Endothelial cell of umbilical vein (primary cell): ENCODE data around the gene NTN3. TPM values are rescaled to one million over a fixed set of nuclear protein-coding genes. Genes with fewer than 3 reads are reported as not detected.

Source experiments
- BruUV-seq: library from RNA; stranded (reverse); fragments of 400-500 nt; replicated peaks from 2 replicates; lab custom pipeline; 2021; lab: Mats Ljungman, UMichigan
- CTCF ChIA-PET: fragments of 300-600, 350-600 bp; sonication (Branson Sonifier 250); formaldehyde crosslinking; loops from one replicate; lab custom pipeline; 2021; ENCODE audit warnings: antibody characterized with exemption, inconsistent platforms; lab: Charles Lee
- POLR2A ChIA-PET: fragments of 300-600, 350-600 bp; sonication (Branson Sonifier 250); formaldehyde crosslinking; loops from one replicate; lab custom pipeline; 2021; ENCODE audit warnings: antibody characterized with exemption, inconsistent platforms; lab: Charles Lee
- DNase-seq: peaks from one replicate; pipeline ENCODE4 v3.0.0-alpha.2; 2011; ENCODE audit warnings: low read depth, low spot score
- FAIRE-seq: peaks from 2 replicates; lab custom pipeline; 2011; peaks lifted over from hg19 to GRCh38; lab: Jason Lieb, UNC
- H2AFZ ChIP-seq: 2 replicates; pipeline ENCODE4 v1.6.0; 2012; ENCODE audit warnings: low read depth, low read length, control low read depth, inconsistent platforms
- H3K27ac ChIP-seq: 2 replicates; pipeline ENCODE4 v1.5.1; 2011; ENCODE audit warnings: low read depth, mild to moderate bottlenecking, control low read depth, low read length, moderate library complexity; ENCODE audit not compliant: insufficient read depth
- H3K27me3 ChIP-seq, 2 experiments: 2 replicates each; pipeline versions ENCODE4 v1.6.0 to v1.6.1; 2011; ENCODE audit warnings: low read length in 2 of 2, mixed read lengths in 1 of 2; ENCODE audit not compliant: control insufficient read depth in 2 of 2, insufficient read depth in 2 of 2
- H3K36me3 ChIP-seq, 2 experiments: 2 replicates in 1 of 2; 3 replicates in 1 of 2; pipeline ENCODE4 v1.5.1; 2011; ENCODE audit warnings: low read length in 2 of 2, mild to moderate bottlenecking in 1 of 2, moderate library complexity in 1 of 2; ENCODE audit not compliant: control insufficient read depth in 2 of 2, insufficient read depth in 2 of 2; ENCODE audit errors: extremely low read depth in 1 of 2
- H3K4me1 ChIP-seq: 3 replicates; pipeline ENCODE4 v1.5.1; 2011; ENCODE audit warnings: mild to moderate bottlenecking, low read length; ENCODE audit not compliant: control insufficient read depth, insufficient read depth; ENCODE audit errors: extremely low read depth
- H3K4me2 ChIP-seq: 2 replicates; pipeline ENCODE4 v1.6.1; 2011; ENCODE audit warnings: low read length, control low read depth, mixed read lengths; ENCODE audit not compliant: insufficient read depth
- H3K4me3 ChIP-seq, 3 experiments: fragments of 200-600 bp in 1 of 3; sonication (generic), shearing (Covaris generic) in 1 of 3; replicated peaks in 1 of 3; 2 replicates each; pipeline ENCODE4 v1.5.1; 2011 to 2016; ENCODE audit warnings: control low read depth in 3 of 3, low read length in 3 of 3, mild to moderate bottlenecking in 2 of 3, inconsistent platforms in 1 of 3, low read depth in 1 of 3, moderate library complexity in 1 of 3; ENCODE audit not compliant: insufficient read depth in 1 of 3
- H3K79me2 ChIP-seq: 2 replicates; pipeline ENCODE4 v1.6.0; 2012; ENCODE audit warnings: low read length, inconsistent platforms; ENCODE audit not compliant: control insufficient read depth, insufficient read depth
- H3K9ac ChIP-seq: replicated peaks from 2 replicates; pipeline ENCODE3; 2011; ENCODE audit warnings: low read length, control low read depth; ENCODE audit not compliant: insufficient read depth; ENCODE audit errors: extremely low read depth
- H3K9me1 ChIP-seq: replicated peaks from 3 replicates; pipeline ENCODE4 v1.6.0; 2011; ENCODE audit warnings: mild to moderate bottlenecking, low read length; ENCODE audit not compliant: control insufficient read depth, insufficient read depth; ENCODE audit errors: extremely low read depth
- H3K9me3 ChIP-seq: replicated peaks from 2 replicates; pipeline ENCODE4 v1.5.1; 2012; ENCODE audit warnings: low read length, inconsistent platforms; ENCODE audit not compliant: control insufficient read depth, insufficient read depth
- H4K20me1 ChIP-seq: replicated peaks from 2 replicates; pipeline ENCODE3; 2011; ENCODE audit warnings: mild to moderate bottlenecking, low read length; ENCODE audit not compliant: control insufficient read depth, insufficient read depth; ENCODE audit errors: extremely low read depth
- GATA2 ChIP-seq: IDR thresholded peaks from 2 replicates; pipeline ENCODE4 v1.7.0; 2011; ENCODE audit warnings: low read depth, mild to moderate bottlenecking, moderate library complexity, mixed read lengths, low read length; ENCODE audit not compliant: insufficient read length, insufficient read depth
- MYC ChIP-seq: IDR thresholded peaks from one replicate; pipeline ENCODE4 v1.6.1; 2011; ENCODE audit warnings: mild to moderate bottlenecking, low read depth, low read length
- POLR2A ChIP-seq: IDR thresholded peaks from 2 replicates; pipeline ENCODE4 v1.6.1; 2012; ENCODE audit warnings: low read depth, mild to moderate bottlenecking, control low read depth, low read length
- POLR2AphosphoS5 ChIP-seq: IDR thresholded peaks from 2 replicates; pipeline ENCODE4 v1.6.1; 2012; ENCODE audit warnings: low read depth, mild to moderate bottlenecking, control low read depth, low read length, moderate library complexity; ENCODE audit not compliant: insufficient read depth
- dilution Hi-C: fragments of 300-500 bp; cut with MboI; formaldehyde crosslinking; loops from one replicate; pipeline ENCODE4 v1.15.0; 2019; ENCODE audit warnings: low sequenced_read_pairs; ENCODE audit not compliant: extremely low pct_ligation_motif_present
- intact Hi-C: fragments of 100-400 bp; cut with micrococcal nuclease; formaldehyde crosslinking; loops from one replicate; pipeline ENCODE4 v1.10.0; 2022
- polyA plus RNA-seq, 4 experiments: library from polyadenylated mRNA; depleted of rRNA in 3 of 4; stranded (reverse) in 3 of 4; unstranded in 1 of 4; fragments of >200 nt; gene quantifications; 2 replicates each; pipeline versions ENCODE4 v1.2.1 to v1.2.3, GENCODE V29; 2011 to 2012; ENCODE audit warnings: missing spikeins in 1 of 4
- total RNA-seq: library from RNA; stranded (reverse); gene quantifications from 2 replicates; pipeline ENCODE4 v1.2.3, GENCODE V29; 2021
- TF ChIP-seq, protein P1 (sequence below): IDR thresholded peaks from 2 replicates; pipeline ENCODE4 v1.6.1; 2011; ENCODE audit not compliant: insufficient read depth, insufficient read length
- TF ChIP-seq, protein P2 (sequence below), 2 donors: IDR thresholded peaks; 1 replicate in 1 of 2; 2 replicates in 1 of 2; pipeline ENCODE4 v1.5.1; 2011; ENCODE audit warnings: low read length in 2 of 2, mild to moderate bottlenecking in 2 of 2, moderate library complexity in 2 of 2, control low read depth in 1 of 2, inconsistent platforms in 1 of 2, low read depth in 1 of 2; ENCODE audit not compliant: insufficient read depth in 1 of 2; ENCODE audit errors: extremely low read depth in 1 of 2

NTN3 gene
- total and polyA plus RNA-seq, 2 donors (not counting 3 experiments of a cell fraction or from before 2014, with no cell fraction given) = 0.15 TPM; not detected in 1

DNA sequence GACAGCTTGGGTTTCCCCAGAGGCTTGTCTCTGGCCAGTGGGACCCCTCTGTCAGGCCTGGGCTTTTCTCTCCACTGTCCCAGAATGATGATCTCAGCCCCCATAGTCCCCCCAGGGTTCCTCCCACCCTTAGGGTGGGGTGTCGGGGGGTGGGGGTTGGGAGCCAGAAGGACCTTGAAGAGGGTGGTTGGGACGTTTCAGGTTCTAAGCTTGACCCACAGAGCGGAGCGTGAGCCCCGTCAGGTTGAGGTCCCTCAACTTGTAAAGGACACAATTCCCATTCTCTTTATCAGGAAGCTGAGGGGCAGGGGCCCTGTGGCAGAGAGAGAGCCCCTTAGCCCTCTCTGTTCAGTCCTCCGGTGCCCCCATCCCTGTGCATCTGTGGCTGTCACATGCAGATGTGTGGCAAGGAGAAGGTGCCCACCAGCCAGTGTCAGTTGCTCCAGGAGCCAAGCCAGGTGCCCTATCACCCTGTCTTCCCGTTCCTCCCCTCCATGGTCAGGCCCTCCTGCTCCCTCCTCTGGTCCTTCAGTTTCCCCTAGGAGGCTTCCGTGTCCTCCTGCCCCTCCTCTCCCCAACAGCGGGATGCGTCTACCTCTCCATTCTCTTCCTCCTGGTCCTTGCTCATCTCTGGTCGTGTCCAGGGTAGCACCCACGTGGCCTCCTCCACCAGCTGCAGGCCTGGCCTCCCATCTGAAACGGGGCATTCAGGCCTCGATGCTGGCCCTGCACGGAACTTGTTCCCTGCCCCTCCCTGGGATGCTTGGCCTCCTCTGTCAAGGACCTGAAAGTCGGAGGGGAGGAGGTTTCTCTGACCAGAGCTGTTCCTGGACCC is 1.5 kb upstream of the NTN3 start:
- peaks cover 9% of the 10 kb centered on the region for H3K4me1 ChIP-seq
- TF ChIP-seq POLR2AphosphoS5 = no peak
- no peak for TF ChIP-seq GATA2
- TF ChIP-seq, protein P1, sequence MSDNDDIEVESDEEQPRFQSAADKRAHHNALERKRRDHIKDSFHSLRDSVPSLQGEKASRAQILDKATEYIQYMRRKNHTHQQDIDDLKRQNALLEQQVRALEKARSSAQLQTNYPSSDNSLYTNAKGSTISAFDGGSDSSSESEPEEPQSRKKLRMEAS = no peak
- intact Hi-C loops = no loop called here
- DNase-seq (no peak), FAIRE-seq (no peak)
- no peak overlapping the region for H3K4me3 ChIP-seq
- H4K20me1 ChIP-seq = no peaks in the 10 kb centered on the region
- H3K36me3 ChIP-seq = no peaks in the 10 kb centered on the region
- ChIA-PET POLR2A (no interaction called here), CTCF (interaction anchor here (0.6 to 1.9 kb wide), 4 partner anchors 10 to 32 kb away, joined by 4 to 6 read pairs (median 5); partner anchors contain the start of gene TEDC2)
- BruUV-seq = no TSS peak
- no peaks in the 10 kb centered on the region for H3K9me3 ChIP-seq
- dilution Hi-C loops = no loop called here
- no peak overlapping the region for H3K9ac ChIP-seq
- H3K79me2 ChIP-seq = no peaks in the 10 kb centered on the region
- H3K9me1 ChIP-seq = no peaks in the 10 kb centered on the region
- peaks cover 18 to 22% of the 10 kb centered on the region in 2 experiments for H3K27me3 ChIP-seq
- H2AFZ ChIP-seq = no peak overlapping the region
- no peak overlapping the region for H3K4me2 ChIP-seq
- H3K27ac ChIP-seq = no peak overlapping the region

DNA sequence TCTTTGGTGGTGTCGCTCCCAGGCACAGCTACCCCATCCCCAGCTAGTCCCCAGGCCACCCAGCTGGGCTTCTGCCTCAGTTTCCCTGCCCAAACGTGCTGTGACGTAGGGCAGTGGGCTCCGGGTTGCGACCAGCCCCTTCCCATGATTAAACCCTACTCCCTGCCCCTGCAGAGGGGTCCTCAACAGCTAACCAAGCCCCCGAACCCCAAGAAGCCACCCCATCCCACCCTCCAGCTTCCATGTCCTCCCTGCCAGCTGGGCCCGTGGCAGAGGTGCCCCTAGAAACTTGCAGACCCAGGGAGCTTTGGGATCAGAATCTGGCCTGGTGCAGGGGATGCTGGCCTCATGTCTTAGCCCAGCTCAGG is 879 bp upstream of the NTN3 start:
- FAIRE-seq = no peak
- no peak for DNase-seq
- dilution Hi-C loops = no loop called here
- H2AFZ ChIP-seq = no peak overlapping the region
- no peaks in the 10 kb centered on the region for H3K36me3 ChIP-seq
- peaks cover 18 to 22% of the 10 kb centered on the region in 2 experiments for H3K27me3 ChIP-seq
- no peaks in the 10 kb centered on the region for H3K9me3 ChIP-seq
- ChIA-PET CTCF (interaction anchor here (1.3 to 1.9 kb wide), 2 partner anchors 13 to 31 kb away, joined by 5 to 6 read pairs; no protein-coding TSS in a partner anchor), POLR2A (no interaction called here)
- no peak overlapping the region for H3K4me3 ChIP-seq
- TF ChIP-seq POLR2A (no peak), MYC (no peak), GATA2 (no peak)
- TF ChIP-seq, protein P1 = no peak
- TF ChIP-seq, protein P2, sequence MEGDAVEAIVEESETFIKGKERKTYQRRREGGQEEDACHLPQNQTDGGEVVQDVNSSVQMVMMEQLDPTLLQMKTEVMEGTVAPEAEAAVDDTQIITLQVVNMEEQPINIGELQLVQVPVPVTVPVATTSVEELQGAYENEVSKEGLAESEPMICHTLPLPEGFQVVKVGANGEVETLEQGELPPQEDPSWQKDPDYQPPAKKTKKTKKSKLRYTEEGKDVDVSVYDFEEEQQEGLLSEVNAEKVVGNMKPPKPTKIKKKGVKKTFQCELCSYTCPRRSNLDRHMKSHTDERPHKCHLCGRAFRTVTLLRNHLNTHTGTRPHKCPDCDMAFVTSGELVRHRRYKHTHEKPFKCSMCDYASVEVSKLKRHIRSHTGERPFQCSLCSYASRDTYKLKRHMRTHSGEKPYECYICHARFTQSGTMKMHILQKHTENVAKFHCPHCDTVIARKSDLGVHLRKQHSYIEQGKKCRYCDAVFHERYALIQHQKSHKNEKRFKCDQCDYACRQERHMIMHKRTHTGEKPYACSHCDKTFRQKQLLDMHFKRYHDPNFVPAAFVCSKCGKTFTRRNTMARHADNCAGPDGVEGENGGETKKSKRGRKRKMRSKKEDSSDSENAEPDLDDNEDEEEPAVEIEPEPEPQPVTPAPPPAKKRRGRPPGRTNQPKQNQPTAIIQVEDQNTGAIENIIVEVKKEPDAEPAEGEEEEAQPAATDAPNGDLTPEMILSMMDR (IDR thresholded peaks at IDR 0.05; ENCODE audit: extremely low read depth in 1 of 2, insufficient read depth in 1 of 2, low read depth in 1 of 2, low read length in 2 of 2) = no peak
- H3K27ac ChIP-seq = no peak overlapping the region
- no peaks in the 10 kb centered on the region for H4K20me1 ChIP-seq
- intact Hi-C loops = no loop called here
- no peaks in the 10 kb centered on the region for H3K79me2 ChIP-seq
- H3K4me2 ChIP-seq = no peak overlapping the region
- H3K9me1 ChIP-seq = no peaks in the 10 kb centered on the region
- BruUV-seq = no TSS peak
- H3K4me1 ChIP-seq = peaks cover 9% of the 10 kb centered on the region
- no peak overlapping the region for H3K9ac ChIP-seq
